Measurements from ENCODE around the gene DCP2. TPM values are rescaled to one million over a fixed set of nuclear protein-coding genes. Genes with fewer than 3 reads are reported as not detected.

The DCP2 gene
- total RNA-seq, 4 donors from 2014 or later: 11.3 to 45.5 (median 23.0) TPM

DNA sequence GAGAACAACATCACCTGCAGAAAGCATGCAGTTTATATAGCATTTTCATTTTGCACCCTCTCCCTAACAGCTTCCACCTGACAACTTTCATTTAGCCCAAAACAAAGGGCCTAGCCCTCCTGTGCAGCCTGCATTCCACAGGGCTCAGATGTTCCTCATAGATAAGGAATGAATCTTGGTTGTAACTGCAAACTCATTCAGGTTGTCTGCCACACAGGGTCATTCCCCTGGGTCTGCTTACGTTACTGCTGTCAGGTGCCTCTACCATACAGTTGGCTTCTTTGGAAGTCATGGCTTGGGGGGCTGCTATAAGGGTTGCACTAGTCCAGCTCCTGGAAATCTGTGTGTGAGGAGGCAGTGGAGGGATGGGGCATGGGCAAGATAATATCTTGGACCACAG, 2.7 kb upstream of the DCP2 start:
- H3K4me1 ChIP-seq: peaks cover 32% of the 10 kb centered on the region
- no peak overlapping the region for H3K4me3 ChIP-seq
- TF ChIP-seq EP300 (IDR thresholded peaks at IDR 0.05) (no peak), POLR2AphosphoS5 (IDR thresholded peaks at IDR 0.05) (no peak), POLR2A (IDR thresholded peaks at IDR 0.05) (no peak)
- TF ChIP-seq, protein P1, sequence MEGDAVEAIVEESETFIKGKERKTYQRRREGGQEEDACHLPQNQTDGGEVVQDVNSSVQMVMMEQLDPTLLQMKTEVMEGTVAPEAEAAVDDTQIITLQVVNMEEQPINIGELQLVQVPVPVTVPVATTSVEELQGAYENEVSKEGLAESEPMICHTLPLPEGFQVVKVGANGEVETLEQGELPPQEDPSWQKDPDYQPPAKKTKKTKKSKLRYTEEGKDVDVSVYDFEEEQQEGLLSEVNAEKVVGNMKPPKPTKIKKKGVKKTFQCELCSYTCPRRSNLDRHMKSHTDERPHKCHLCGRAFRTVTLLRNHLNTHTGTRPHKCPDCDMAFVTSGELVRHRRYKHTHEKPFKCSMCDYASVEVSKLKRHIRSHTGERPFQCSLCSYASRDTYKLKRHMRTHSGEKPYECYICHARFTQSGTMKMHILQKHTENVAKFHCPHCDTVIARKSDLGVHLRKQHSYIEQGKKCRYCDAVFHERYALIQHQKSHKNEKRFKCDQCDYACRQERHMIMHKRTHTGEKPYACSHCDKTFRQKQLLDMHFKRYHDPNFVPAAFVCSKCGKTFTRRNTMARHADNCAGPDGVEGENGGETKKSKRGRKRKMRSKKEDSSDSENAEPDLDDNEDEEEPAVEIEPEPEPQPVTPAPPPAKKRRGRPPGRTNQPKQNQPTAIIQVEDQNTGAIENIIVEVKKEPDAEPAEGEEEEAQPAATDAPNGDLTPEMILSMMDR (IDR thresholded peaks at IDR 0.05): no peak
- H3K27ac ChIP-seq: no peak overlapping the region
- no peaks in the 10 kb centered on the region for H3K36me3 ChIP-seq
- no peak for DNase-seq (ENCODE audit: low spot score in 2 of 2)
- H3K9me3 ChIP-seq: no peaks in the 10 kb centered on the region
- 71% methylated on average over 1 of the region's 1 CpG for WGBS
- H3K27me3 ChIP-seq: no peaks in the 10 kb centered on the region

DNA sequence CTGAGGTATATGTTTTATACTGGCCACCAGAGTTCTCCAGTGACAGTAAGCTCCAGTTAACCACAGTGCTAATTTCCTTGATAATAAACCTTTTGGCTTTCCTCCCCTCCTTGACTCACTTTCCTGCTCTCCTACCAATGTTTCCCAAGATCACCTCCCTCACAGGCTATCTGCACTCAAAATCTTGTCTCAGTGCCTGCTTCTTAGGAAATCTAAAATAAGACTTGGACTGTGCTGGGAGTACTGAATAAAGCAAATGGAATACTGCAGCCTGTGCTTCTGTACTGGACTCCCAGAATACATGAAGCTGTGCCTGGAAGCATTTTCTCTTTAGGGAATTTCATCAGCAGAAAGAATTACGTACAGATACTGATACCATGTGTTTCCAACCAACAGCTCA, 1.7 kb upstream of the DCP2 start:
- no peaks in the 10 kb centered on the region for H3K9me3 ChIP-seq
- DNase-seq (ENCODE audit: low spot score in 2 of 2): no peak
- 67% methylated on average over 1 of the region's 1 CpG for WGBS

DNA sequence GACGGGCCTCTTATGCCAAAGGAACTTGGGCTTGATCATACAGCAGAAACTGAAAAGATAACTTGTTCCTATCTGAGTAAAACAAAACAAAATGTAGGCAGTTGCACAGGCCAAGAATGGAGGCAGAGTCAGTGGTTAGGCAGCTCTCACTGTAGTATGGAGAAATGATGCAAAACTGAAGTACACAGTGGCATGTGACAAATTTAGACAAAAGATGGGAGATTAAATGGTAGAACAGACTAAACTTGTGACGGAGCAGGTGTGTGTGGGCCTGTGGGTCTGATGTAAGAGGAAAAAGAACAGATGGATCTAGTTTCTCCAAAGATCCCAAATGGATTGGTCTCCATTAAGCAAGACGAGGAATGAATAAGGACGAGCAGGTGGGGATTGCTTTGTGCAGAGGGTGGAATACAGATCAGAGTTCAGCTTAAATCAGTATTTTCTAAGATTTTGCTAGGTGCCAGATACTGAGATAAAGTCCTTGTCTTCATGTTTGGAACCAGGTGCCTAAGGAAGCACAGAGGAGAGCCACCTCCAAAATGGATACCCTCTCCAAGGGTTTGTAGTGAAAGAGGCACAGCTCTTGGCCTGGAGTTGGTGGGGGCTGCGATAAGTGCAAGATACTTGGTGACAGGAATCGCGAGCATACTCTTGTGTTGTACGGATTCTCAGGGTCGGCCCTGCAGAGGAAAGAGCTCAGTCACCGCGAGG, 722 bp upstream of the DCP2 start:
- Histone ChIP-seq H3K36me3 (no peaks in the 10 kb centered on the region), H3K9me3 (no peaks in the 10 kb centered on the region), H3K4me1 (peaks cover 48% of the 10 kb centered on the region), H3K4me3 (peak overlapping the region; percentile 94), H3K27ac (peak overlapping the region; percentile 96), H3K27me3 (no peaks in the 10 kb centered on the region)
- WGBS: 35% methylated on average over 9 of the region's 11 CpGs
- no peak for DNase-seq (ENCODE audit: low spot score in 2 of 2)
- TF ChIP-seq EP300 (IDR thresholded peaks at IDR 0.05) (peak; percentile 20), POLR2AphosphoS5 (IDR thresholded peaks at IDR 0.05) (no peak)

More for the DNA sequence above, 1.7 kb upstream of the DCP2 start:
- TF ChIP-seq EP300 (IDR thresholded peaks at IDR 0.05): no peak
- no peak for TF ChIP-seq POLR2A (IDR thresholded peaks at IDR 0.05)
- TF ChIP-seq, protein P1 (IDR thresholded peaks at IDR 0.05): no peak
- no peak for TF ChIP-seq POLR2AphosphoS5 (IDR thresholded peaks at IDR 0.05)
- H3K4me1 ChIP-seq: peaks cover 41% of the 10 kb centered on the region
- H3K27ac ChIP-seq: no peak overlapping the region
- H3K27me3 ChIP-seq: no peaks in the 10 kb centered on the region
- no peak overlapping the region for H3K4me3 ChIP-seq
- no peaks in the 10 kb centered on the region for H3K36me3 ChIP-seq

DNA sequence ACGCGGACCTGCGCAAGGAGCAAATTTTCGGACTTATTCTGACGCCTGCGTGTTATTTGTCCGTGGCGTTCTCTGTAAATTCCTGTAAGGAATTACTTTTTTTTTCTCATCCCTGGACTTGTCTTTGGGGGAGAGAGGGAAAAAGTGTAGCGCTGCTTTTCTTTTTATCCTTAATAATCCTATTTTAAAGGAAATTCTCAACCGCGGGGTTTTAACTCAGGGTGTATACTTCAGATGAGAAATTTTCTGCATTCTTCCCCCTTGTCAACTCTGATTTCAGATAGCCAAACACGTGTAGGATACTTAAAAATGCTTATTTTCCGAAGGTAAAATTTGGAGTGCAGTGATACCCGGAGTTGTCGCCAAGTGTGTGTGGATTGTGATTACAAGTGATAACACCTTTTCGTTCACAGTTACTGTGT, 853 bp downstream of the DCP2 start:
- TF ChIP-seq EP300 (IDR thresholded peaks at IDR 0.05): no peak
- TF ChIP-seq POLR2A (IDR thresholded peaks at IDR 0.05): no peak
- H3K36me3 ChIP-seq: no peaks in the 10 kb centered on the region
- WGBS: 0% methylated on average over 16 of the region's 16 CpGs
- H3K4me1 ChIP-seq: peaks cover 48% of the 10 kb centered on the region
- H3K27me3 ChIP-seq: no peaks in the 10 kb centered on the region
- H3K27ac ChIP-seq: peak overlapping the region; percentile 96
- DNase-seq (ENCODE audit: low spot score in 2 of 2): no peak
- peak overlapping the region; percentile 94 for H3K4me3 ChIP-seq
- no peaks in the 10 kb centered on the region for H3K9me3 ChIP-seq

DNA sequence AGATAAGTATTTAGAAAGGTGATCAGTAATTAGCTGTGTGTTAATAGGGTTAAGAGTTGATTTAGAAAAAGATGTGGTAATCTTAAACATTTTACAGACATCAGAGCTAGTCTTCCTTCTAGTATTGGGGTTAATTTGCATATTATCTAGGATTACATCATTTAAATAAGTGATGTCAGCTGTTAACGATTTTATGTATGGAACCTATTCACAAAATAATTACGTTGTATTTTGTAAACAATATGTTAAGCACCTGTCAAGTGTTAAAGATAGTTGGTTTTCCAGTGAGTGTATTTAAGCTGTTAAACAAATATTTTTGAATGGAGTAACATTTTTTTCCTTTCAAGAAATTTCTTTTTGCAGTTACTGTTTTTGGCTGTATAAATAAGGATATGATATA, 2.2 kb downstream of the DCP2 start:
- H3K4me3 ChIP-seq: no peak overlapping the region
- 9% methylated on average over 2 of the region's 2 CpGs for WGBS
- peaks cover 48% of the 10 kb centered on the region for H3K4me1 ChIP-seq

DNA sequence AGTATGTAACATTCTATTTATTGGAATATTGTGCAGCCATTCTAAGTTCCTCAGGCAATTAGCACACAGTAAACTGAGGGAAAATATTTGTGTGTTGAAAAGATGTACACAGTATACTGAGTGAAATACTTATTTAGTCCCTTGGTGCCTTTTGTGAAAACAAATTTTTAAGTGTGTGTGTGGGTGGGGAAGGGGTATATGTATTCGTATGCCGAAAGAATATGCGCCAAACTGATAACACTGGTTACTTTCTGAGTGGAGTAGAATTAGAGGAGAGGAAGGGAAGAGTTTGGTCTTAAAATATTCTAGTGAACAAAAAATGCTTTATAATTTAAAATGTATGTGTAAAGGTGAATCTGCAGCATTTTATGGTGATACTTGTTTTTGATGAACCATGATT, 3.1 kb downstream of the DCP2 start:
- H3K4me1 ChIP-seq: peaks cover 45% of the 10 kb centered on the region
- no peak for DNase-seq (ENCODE audit: low spot score in 2 of 2)
- WGBS: 69% methylated on average over 3 of the region's 3 CpGs
- no peaks in the 10 kb centered on the region for H3K9me3 ChIP-seq
- H3K4me3 ChIP-seq: no peak overlapping the region
- no peak overlapping the region for H3K27ac ChIP-seq
- H3K36me3 ChIP-seq: no peaks in the 10 kb centered on the region
- H3K27me3 ChIP-seq: no peaks in the 10 kb centered on the region
- TF ChIP-seq, protein P1 (IDR thresholded peaks at IDR 0.05): no peak
- TF ChIP-seq POLR2AphosphoS5 (IDR thresholded peaks at IDR 0.05) (no peak), EP300 (IDR thresholded peaks at IDR 0.05) (no peak), POLR2A (IDR thresholded peaks at IDR 0.05) (no peak)

More for the DNA sequence above, 2.2 kb downstream of the DCP2 start:
- TF ChIP-seq POLR2AphosphoS5 (IDR thresholded peaks at IDR 0.05): no peak
- TF ChIP-seq EP300 (IDR thresholded peaks at IDR 0.05): no peak
- TF ChIP-seq POLR2A (IDR thresholded peaks at IDR 0.05): no peak
- TF ChIP-seq, protein P1 (IDR thresholded peaks at IDR 0.05): no peak
- no peak overlapping the region for H3K27ac ChIP-seq
- no peaks in the 10 kb centered on the region for H3K27me3 ChIP-seq
- DNase-seq (ENCODE audit: low spot score in 2 of 2): no peak
- H3K9me3 ChIP-seq: no peaks in the 10 kb centered on the region
- H3K36me3 ChIP-seq: no peaks in the 10 kb centered on the region

Data from suprapubic skin (tissue), 4 donors.